PC-9 (cell line): ENCODE data around the gene SPECC1L. TPM values are rescaled to one million over a fixed set of nuclear protein-coding genes. Genes with fewer than 3 reads are reported as not detected.

Source experiments
- BruUV-seq: library from RNA; stranded (reverse); fragments of 400-500 nt; replicated peaks from 2 replicates; lab custom pipeline; 2021; lab: Mats Ljungman, UMichigan
- CTCF ChIA-PET: fragments of 300-600 bp; sonication (Branson Sonifier 250); formaldehyde crosslinking; loops from one replicate; lab custom pipeline; 2022; ENCODE audit warnings: antibody characterized with exemption; lab: Charles Lee
- POLR2A ChIA-PET: fragments of 300-600 bp; sonication (Branson Sonifier 250); formaldehyde crosslinking; loops from one replicate; lab custom pipeline; 2022; ENCODE audit warnings: antibody characterized with exemption; ENCODE audit not compliant: unreplicated experiment; lab: Charles Lee
- DNase-seq, 2 experiments: peaks; one replicate each; pipeline versions ENCODE4 v3.0.0 to v3.0.0-alpha.2; 2015 to 2022; ENCODE audit warnings: mixed read lengths in 1 of 2
- H2AFZ ChIP-seq: fragments of 200-600 bp; sonication (generic); 2 replicates; pipeline ENCODE4 v1.8.1; 2017; ENCODE audit warnings: antibody characterized with exemption
- H3F3A ChIP-seq: fragments of 200-600 bp; sonication (generic); 2 replicates; pipeline ENCODE4 v1.8.1; 2017; ENCODE audit warnings: antibody characterized with exemption, mild to moderate bottlenecking, low read depth; ENCODE audit not compliant: insufficient read depth
- H3K27ac ChIP-seq: fragments of 200-600 bp; sonication (generic); 2 replicates; pipeline ENCODE4 v1.6.1; 2016; ENCODE audit warnings: mixed run types
- H3K27me3 ChIP-seq: fragments of 200-600 bp; sonication (generic); 2 replicates; pipeline ENCODE4 v1.6.1; 2016; ENCODE audit warnings: low read depth, mixed run types; ENCODE audit not compliant: insufficient read depth
- H3K36me3 ChIP-seq: fragments of 200-600 bp; sonication (generic); 2 replicates; pipeline ENCODE4 v1.6.1; 2016; ENCODE audit warnings: low read depth, mixed run types
- H3K4me1 ChIP-seq: fragments of 200-600 bp; sonication (generic); replicated peaks from 2 replicates; pipeline ENCODE4 v1.6.1; 2016; ENCODE audit warnings: mixed run types; ENCODE audit not compliant: insufficient read depth
- H3K4me2 ChIP-seq: fragments of 200-600 bp; sonication (generic); 2 replicates; pipeline ENCODE4 v1.6.1; 2017; ENCODE audit warnings: mixed run types
- H3K4me3 ChIP-seq: fragments of 200-600 bp; sonication (generic); 2 replicates; pipeline ENCODE4 v1.6.1; 2016; ENCODE audit warnings: mixed run types
- H3K79me2 ChIP-seq: fragments of 200-600 bp; sonication (generic); 2 replicates; pipeline ENCODE4 v1.6.1; 2017; ENCODE audit warnings: low read depth, mixed run types
- H3K9me2 ChIP-seq: fragments of 200-600 bp; sonication (generic); 2 replicates; pipeline ENCODE4 v1.8.1; 2017; ENCODE audit warnings: mild to moderate bottlenecking; ENCODE audit not compliant: insufficient read depth
- H3K9me3 ChIP-seq: fragments of 200-600 bp; sonication (generic); 2 replicates; pipeline ENCODE4 v1.8.1; 2016; ENCODE audit warnings: low read depth; ENCODE audit not compliant: insufficient read depth
- H4K20me1 ChIP-seq: fragments of 200-600 bp; sonication (generic); 2 replicates; pipeline ENCODE4 v1.8.1; 2017; ENCODE audit not compliant: insufficient read depth
- CTCF ChIP-seq: fragments of 200-600 bp; sonication (generic); conservative IDR thresholded peaks from 2 replicates; pipeline ENCODE4 v1.6.1; 2017; ENCODE audit warnings: mixed run types, antibody characterized with exemption, mild to moderate bottlenecking, moderate library complexity
- EZH2 ChIP-seq: fragments of 200-600 bp; sonication (generic); IDR thresholded peaks from 2 replicates; pipeline ENCODE4 v1.8.0; 2017; ENCODE audit warnings: antibody characterized with exemption, low read depth
- intact Hi-C: fragments of 100-400 bp; cut with micrococcal nuclease; formaldehyde crosslinking; loops from one replicate; pipeline ENCODE4 v1.10.0; 2022; ENCODE audit not compliant: unreplicated experiment
- total RNA-seq: library from RNA; stranded (reverse); gene quantifications from 2 replicates; pipeline ENCODE4 v1.2.3, GENCODE V29; 2021

Gene SPECC1L
- total RNA-seq, 1 experiment from 2014 or later, result 38.9 TPM

DNA sequence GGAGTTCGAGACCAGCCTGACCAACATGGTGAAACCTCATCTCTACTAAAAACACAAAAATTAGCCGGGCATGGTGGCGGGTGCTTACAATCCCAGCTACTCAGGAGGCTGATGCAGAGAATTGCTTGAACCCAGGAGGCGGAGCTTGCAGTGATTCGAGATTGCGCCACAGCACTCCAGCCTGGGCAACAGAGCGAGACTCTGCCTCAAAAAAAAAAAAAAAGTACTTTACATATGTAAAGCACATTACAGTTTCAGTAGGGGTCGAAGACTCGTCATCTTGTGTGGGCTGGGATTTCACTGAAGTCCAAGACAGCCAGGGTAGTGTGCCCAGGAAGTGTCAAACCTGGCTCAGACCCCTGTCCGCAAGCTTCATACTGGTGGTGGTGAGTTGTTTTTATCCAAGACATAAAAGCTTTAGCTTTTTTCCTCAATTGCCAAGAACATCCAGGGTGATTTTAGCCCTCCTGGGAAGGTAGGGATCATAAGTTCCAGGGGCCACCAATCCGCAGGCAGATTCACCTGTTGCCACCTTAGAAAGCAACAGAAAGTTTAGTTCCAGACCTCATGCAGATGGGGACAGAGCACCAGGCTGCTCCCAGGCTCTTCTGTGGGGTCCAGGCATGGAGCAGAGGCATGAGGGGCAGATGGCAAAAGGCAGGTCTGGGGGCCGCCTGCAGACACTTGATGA is 135.1 kb downstream of the SPECC1L start:
- H3F3A ChIP-seq, result peaks cover 32% of the 10 kb centered on the region
- H3K4me3 ChIP-seq, result no peak overlapping the region
- POLR2A ChIA-PET, result no interaction called here
- H3K4me1 ChIP-seq, result peaks cover 33% of the 10 kb centered on the region
- no peak for DNase-seq
- H3K9me3 ChIP-seq, result no peaks in the 10 kb centered on the region
- 0 out of 2 replicates have a peak, but pooled peaks cover 5% of the 10 kb centered on the region for H3K36me3 ChIP-seq
- CTCF ChIA-PET, result no interaction called here
- H3K4me2 ChIP-seq, result no peak overlapping the region
- H2AFZ ChIP-seq, result no peak overlapping the region
- intact Hi-C loops, result no loop called here
- no peaks in the 10 kb centered on the region for H3K9me2 ChIP-seq
- no peak overlapping the region for H3K27ac ChIP-seq
- 0 out of 2 replicates have a peak, but pooled peaks cover 6% of the 10 kb centered on the region for H3K79me2 ChIP-seq
- TF ChIP-seq EZH2 (no peak), CTCF (no peak)
- no TSS peak for BruUV-seq
- no peaks in the 10 kb centered on the region for H3K27me3 ChIP-seq
- H4K20me1 ChIP-seq, result peaks cover 4% of the 10 kb centered on the region

- no peak overlapping the region for H3K4me3 ChIP-seq
- CTCF ChIA-PET, result no interaction called here
- intact Hi-C loops, result no loop called here
- peaks cover 25% of the 10 kb centered on the region for H3F3A ChIP-seq
- H3K4me2 ChIP-seq, result no peak overlapping the region
- H3K27ac ChIP-seq, result no peak overlapping the region
- peaks cover 26% of the 10 kb centered on the region for H3K4me1 ChIP-seq
- H3K27me3 ChIP-seq, result no peaks in the 10 kb centered on the region
- H3K79me2 ChIP-seq, result 0 out of 2 replicates have a peak, but pooled peaks cover 6% of the 10 kb centered on the region
- no peaks in the 10 kb centered on the region for H3K9me3 ChIP-seq
- H3K36me3 ChIP-seq, result 0 out of 2 replicates have a peak, but pooled peaks cover 5% of the 10 kb centered on the region
- DNase-seq, result no peak
- TF ChIP-seq EZH2, result no peak
- TF ChIP-seq CTCF, result no peak
- POLR2A ChIA-PET, result no interaction called here
- BruUV-seq, result no TSS peak
- H4K20me1 ChIP-seq, result peaks cover 4% of the 10 kb centered on the region
- H2AFZ ChIP-seq, result no peak overlapping the region
- no peaks in the 10 kb centered on the region for H3K9me2 ChIP-seq
These were observed 136.0 kb downstream of the SPECC1L start for GRCh38 chr22:24406322-24407277.

DNA sequence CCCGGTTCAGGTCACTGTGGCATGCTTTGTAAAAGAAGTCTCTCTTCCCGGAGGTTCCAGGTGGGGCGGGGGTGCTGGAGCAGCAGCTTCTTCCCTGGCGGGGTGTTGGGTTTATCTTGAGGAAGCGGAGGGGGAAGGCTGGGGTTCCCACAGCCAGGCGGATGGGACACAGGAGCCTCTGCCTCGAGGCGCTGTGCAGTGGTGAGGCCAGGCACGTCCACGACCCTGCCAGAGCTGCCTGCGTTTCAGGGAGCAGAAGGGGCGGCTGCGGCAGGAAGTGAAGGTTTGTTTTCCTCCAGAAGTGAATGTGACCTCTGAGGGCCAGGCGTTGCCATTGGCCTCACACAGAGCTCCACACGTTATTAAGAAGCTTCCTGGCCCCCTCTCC is 136.6 kb downstream of the SPECC1L start:
- ChIA-PET CTCF (no interaction called here), POLR2A (no interaction called here)
- Histone ChIP-seq H2AFZ (no peak overlapping the region), H3K4me2 (no peak overlapping the region), H3F3A (peaks cover 20% of the 10 kb centered on the region), H3K9me3 (no peaks in the 10 kb centered on the region), H3K9me2 (no peaks in the 10 kb centered on the region), H3K36me3 (0 out of 2 replicates have a peak, but pooled peaks cover 5% of the 10 kb centered on the region), H4K20me1 (peaks cover 4% of the 10 kb centered on the region), H3K27ac (no peak overlapping the region), H3K27me3 (no peaks in the 10 kb centered on the region), H3K4me1 (peaks cover 19% of the 10 kb centered on the region), H3K4me3 (no peak overlapping the region), H3K79me2 (0 out of 2 replicates have a peak, but pooled peaks cover 6% of the 10 kb centered on the region)
- intact Hi-C loops, result no loop called here
- TF ChIP-seq EZH2 (no peak), CTCF (no peak)
- no TSS peak for BruUV-seq
- no peak for DNase-seq
